ENCODE data around the gene CPT2. TPM values are rescaled to one million over a fixed set of nuclear protein-coding genes. Genes with fewer than 3 reads are reported as not detected.

Gene CPT2
- total and polyA plus RNA-seq, 2 of the 13 experiments (the other 11 are each of a cell fraction or from before 2014, with no cell fraction given) = 12.6 to 14.6 TPM

GRCh38 chr1:53238197-53239155 lies 41.9 kb downstream of the CPT2 start, which contains the start of gene MAGOH (continued):
- TF ChIP-seq CBX2 (IDR thresholded peaks at IDR 0.05; ENCODE audit: low read depth, low read length) = no peak
- no peak for TF ChIP-seq CBX2 (CRISPR knock-in tag; IDR thresholded peaks at IDR 0.05; ENCODE audit: low read depth)
- TF ChIP-seq ZNF704 (CRISPR knock-in tag; IDR thresholded peaks at IDR 0.05; ENCODE audit: borderline replicate concordance) = peak; percentile 52
- TF ChIP-seq ZNF331 (CRISPR knock-in tag; IDR thresholded peaks at IDR 0.05) = peak; percentile 67; the same call in 1 of the 2 replicates
- 0 out of 2 replicates have a peak, but pooled peaks have one; percentile 13 for TF ChIP-seq ZNF652 (CRISPR knock-in tag; IDR thresholded peaks at IDR 0.05; ENCODE audit: borderline replicate concordance, low read depth)
- 0 out of 2 replicates have a peak, but pooled peaks have one; percentile 79 for TF ChIP-seq KDM4B (CRISPR knock-in tag; IDR thresholded peaks at IDR 0.05)
- TF ChIP-seq MBD4 (IDR thresholded peaks at IDR 0.05; ENCODE audit: borderline replicate concordance, low read length) = no peak
- TF ChIP-seq ZBTB49 (CRISPR knock-in tag; IDR thresholded peaks at IDR 0.05; ENCODE audit: borderline replicate concordance) = no peak; the same call in 1 of the 2 replicates
- no peak for TF ChIP-seq JDP2 (CRISPR knock-in tag; IDR thresholded peaks at IDR 0.05; ENCODE audit: borderline replicate concordance)
- TF ChIP-seq ZNF629 (CRISPR knock-in tag; conservative IDR thresholded peaks at IDR 0.05) = no peak
- TF ChIP-seq SNAI1 (CRISPR knock-in tag; IDR thresholded peaks at IDR 0.05; ENCODE audit: borderline replicate concordance) = no peak
- peak; percentile 72; the same call in 1 of the 2 replicates for TF ChIP-seq HBP1 (CRISPR knock-in tag; IDR thresholded peaks at IDR 0.05; ENCODE audit: low read depth)
- no peak for TF ChIP-seq GPBP1L1 (CRISPR knock-in tag; IDR thresholded peaks at IDR 0.05)
- TF ChIP-seq POGK (CRISPR knock-in tag; conservative IDR thresholded peaks at IDR 0.05) = peak; percentile 95
- TF ChIP-seq SRSF4 (IDR thresholded peaks at IDR 0.05; ENCODE audit: low read depth, low read length, poor library complexity, severe bottlenecking) = no peak
- TF ChIP-seq ZNF770 (CRISPR knock-in tag; IDR thresholded peaks at IDR 0.05) = no peak
- TF ChIP-seq ZNF781 (CRISPR knock-in tag; IDR thresholded peaks at IDR 0.05; ENCODE audit: borderline replicate concordance, not compliant biosample characterization) = no peak
